ENCODE results near the gene TECPR2.

Gene TECPR2

DNA sequence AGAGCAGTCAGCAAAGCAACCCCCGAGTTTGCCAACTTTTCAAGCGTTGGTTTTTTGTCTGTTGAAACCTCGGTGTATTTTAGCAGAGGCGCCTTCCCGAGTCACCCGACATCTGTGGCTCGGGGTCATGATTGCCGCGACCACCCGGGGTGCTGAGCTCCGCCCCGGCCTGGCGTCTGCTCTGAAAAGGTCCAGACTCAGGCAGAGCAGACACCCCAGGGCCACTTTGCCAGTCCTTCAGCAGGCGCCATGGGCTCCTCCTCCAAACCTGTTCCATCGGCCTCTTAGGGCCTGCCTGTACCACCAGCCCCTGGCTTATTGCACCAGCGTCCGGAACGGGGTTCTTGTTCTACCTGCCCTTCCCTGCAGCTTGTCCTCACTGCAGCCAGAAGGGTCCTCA, 127.7 kb downstream of the TECPR2 start:
- H3K4me1 Mint-ChIP-seq, result no peaks in the 10 kb centered on the region
- H3K27ac Mint-ChIP-seq, result no peak overlapping the region
- DNase-seq (ENCODE audit: low spot score in 2 of 2) (no peak), ATAC-seq (ENCODE audit: low read depth) (no peak)
- H3K27me3 Mint-ChIP-seq, result no peaks in the 10 kb centered on the region
- H3K4me3 Mint-ChIP-seq, result no peak overlapping the region
- H3K36me3 Mint-ChIP-seq, result peaks cover 5% of the 10 kb centered on the region
- H3K9me3 Mint-ChIP-seq, result no peaks in the 10 kb centered on the region

DNA sequence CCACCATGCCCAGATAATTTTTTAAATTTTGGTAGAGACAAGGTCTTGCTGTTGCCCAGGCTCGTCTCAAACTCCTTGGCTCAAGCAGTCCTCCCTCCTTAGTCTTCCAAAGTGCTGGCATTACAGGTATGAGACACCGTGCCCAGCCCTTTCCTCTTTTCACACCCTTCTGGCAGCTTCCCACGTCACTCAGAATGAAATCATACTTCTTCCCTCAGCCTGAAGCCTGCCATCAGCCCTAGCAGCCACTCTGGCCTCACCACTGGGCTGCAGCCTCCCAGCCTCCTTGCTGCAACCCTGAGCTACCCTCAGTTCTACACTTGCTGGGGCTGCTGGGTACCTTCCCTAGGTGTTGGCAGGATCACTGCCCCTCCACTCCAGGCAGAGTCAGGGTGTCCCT, 128.6 kb downstream of the TECPR2 start:
- H3K4me1 Mint-ChIP-seq, result no peaks in the 10 kb centered on the region
- H3K9me3 Mint-ChIP-seq, result no peaks in the 10 kb centered on the region
- ATAC-seq (ENCODE audit: low read depth) (no peak), DNase-seq (ENCODE audit: low spot score in 2 of 2) (no peak)
- no peak overlapping the region for H3K4me3 Mint-ChIP-seq
- no peaks in the 10 kb centered on the region for H3K27me3 Mint-ChIP-seq
- no peak overlapping the region for H3K27ac Mint-ChIP-seq
- peaks cover under 1% of the 10 kb centered on the region for H3K36me3 Mint-ChIP-seq

DNA sequence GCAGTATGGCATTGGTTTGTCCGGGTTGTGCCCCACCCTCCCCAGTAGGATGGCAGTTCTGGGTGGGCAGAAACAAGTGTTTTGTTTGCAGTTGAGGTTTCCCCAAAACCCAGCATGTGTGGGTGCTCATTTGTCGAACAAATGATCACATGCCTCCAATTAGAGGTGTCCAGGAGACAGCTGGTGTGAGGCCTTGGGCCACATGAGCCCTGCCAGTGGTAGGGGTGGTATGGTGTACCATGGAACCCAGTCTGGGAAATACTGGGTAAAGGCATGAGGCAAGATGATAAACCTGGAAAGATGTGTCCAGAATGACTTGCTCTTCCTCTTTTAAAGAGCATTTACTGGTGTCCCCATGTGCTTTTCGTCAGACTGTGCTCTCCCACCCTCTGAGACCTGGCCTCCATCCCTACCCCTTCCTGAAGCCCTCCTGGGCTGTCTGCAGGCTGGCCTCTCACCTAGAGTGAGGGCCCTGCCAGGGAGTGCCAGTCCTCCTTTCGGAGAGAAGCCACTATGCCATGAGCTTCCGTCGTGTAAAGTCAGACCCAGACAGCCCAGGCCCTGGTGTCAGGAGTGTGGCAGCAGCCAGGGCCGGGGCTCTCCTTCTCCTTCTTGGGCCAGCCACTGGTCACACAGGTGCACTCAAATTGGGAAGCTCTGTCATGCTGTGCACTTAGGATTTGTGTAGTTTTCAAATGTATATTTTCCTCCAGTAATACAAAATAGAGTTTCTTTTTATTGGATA, 129.2 kb downstream of the TECPR2 start:
- ATAC-seq (ENCODE audit: low read depth) (no peak), DNase-seq (ENCODE audit: low spot score in 2 of 2) (no peak)
- H3K36me3 Mint-ChIP-seq, result no peaks in the 10 kb centered on the region
- no peak overlapping the region for H3K27ac Mint-ChIP-seq
- H3K4me3 Mint-ChIP-seq, result no peak overlapping the region
- H3K27me3 Mint-ChIP-seq, result no peaks in the 10 kb centered on the region
- H3K4me1 Mint-ChIP-seq, result no peaks in the 10 kb centered on the region
- no peaks in the 10 kb centered on the region for H3K9me3 Mint-ChIP-seq

DNA sequence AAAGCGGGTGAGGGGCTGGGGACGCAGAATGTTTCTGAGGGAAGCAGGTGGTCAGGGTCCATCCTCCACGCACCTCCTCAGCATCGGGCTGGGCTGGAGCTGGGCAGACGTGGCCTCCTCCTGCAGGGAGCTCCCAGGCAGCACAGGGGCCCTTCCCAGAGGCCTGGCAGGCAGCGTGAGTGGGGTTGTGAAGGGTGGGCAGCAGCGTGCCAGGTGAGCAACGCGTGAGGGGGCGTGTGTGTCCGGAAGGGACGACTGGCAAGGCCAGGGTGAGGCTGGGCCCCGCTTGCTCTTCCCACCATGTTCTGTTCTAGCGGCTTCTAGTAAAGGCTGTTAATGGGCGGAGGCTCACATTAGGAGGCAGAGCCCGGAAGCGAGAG, 129.8 kb downstream of the TECPR2 start:
- Mint-ChIP-seq H3K27ac (no peak overlapping the region), H3K4me1 (no peaks in the 10 kb centered on the region), H3K36me3 (no peaks in the 10 kb centered on the region), H3K9me3 (no peaks in the 10 kb centered on the region), H3K27me3 (no peaks in the 10 kb centered on the region), H3K4me3 (no peak overlapping the region)
- ATAC-seq (ENCODE audit: low read depth) (no peak), DNase-seq (ENCODE audit: low spot score in 2 of 2) (no peak)

DNA sequence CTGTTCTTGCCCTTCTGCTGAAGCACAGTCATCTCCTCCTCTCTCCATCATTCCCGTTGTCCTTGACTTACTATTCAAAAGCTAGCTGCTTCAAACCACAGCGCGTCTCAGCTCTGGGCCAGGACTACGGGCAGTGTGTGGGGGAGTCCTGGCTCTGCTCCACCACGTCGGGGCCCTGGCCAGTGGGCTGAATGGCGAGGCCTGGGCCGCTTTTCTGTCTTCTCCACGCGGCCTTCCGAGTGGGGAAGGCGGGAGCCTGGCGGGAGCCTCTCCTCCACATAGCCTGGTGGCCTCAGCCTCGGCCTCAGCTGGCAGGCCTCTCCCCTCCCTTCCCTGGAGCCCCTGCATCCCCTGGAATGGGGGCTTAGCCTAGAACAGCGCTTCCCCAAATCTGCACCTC, 130.4 kb downstream of the TECPR2 start:
- DNase-seq (ENCODE audit: low spot score in 2 of 2) (no peak), ATAC-seq (ENCODE audit: low read depth) (no peak)
- Mint-ChIP-seq H3K9me3 (no peaks in the 10 kb centered on the region), H3K36me3 (peaks cover 2% of the 10 kb centered on the region), H3K27ac (no peak overlapping the region), H3K4me1 (no peaks in the 10 kb centered on the region), H3K4me3 (no peak overlapping the region), H3K27me3 (no peaks in the 10 kb centered on the region)

DNA sequence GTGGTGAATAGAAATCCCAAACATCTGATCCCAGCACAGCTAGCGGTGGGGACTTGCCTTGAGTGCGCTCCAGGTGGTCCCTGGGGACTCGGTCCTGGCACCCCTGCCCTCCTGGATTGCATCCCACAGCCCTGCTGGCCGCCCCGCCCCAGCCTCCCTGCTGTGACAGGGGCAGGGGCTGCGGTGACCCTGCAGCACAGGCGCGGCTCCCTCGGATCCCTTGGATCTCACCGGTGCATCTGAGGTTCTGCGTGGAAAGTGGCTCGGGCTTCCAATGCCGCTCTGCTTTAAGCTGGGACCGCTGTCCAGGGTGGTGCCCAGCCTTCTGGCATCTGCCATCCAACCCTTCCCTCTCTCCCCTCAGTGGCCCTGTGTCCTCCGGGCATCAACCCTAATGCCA, 130.8 kb downstream of the TECPR2 start:
- no peak overlapping the region for H3K4me3 Mint-ChIP-seq
- H3K27ac Mint-ChIP-seq, result no peak overlapping the region
- ATAC-seq (ENCODE audit: low read depth), result no peak
- H3K27me3 Mint-ChIP-seq, result no peaks in the 10 kb centered on the region
- H3K9me3 Mint-ChIP-seq, result no peaks in the 10 kb centered on the region
- no peaks in the 10 kb centered on the region for H3K4me1 Mint-ChIP-seq
- H3K36me3 Mint-ChIP-seq, result peaks cover 2% of the 10 kb centered on the region
- DNase-seq (ENCODE audit: low spot score in 2 of 2), result no peak

DNA sequence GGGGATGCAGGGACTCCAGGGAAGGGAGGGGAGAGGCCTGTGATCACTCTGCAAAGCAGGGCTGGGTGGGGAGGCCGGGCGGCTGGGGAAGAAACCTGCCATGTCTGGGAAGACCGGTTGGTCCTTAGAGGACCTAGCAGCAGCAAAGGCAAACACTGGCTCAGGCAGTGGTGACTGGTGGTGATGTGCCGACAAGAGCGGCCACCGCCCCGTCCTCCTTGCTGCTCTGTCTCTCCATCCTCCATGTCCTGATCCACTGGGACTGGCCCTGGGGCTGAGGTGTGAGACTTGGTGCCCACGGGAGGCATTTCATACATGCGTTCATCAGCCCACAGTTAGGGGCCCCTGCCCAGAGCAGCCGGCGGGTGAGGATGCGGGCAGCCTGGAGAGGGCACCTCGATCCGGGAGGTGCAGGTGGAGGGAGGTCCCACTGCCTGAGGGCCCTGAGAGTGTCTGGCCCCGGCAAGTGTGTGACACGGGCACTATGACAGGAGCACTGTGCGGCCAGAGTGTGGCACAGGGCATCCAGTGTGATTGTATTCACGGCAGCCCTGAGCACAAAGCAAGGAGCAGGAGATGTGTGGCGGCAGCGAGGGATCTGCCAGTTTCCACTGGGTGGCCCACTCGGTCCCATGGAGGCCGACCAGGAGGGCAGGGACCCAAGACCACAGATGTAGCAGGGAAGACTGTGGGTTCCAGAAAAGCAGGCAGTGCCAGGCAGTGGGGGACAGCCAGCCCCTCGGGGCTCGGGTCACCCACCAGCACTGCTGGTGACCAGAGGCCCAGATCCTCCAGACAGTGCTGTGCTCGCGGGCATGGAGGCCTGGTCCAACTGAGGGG, 133.0 kb downstream of the TECPR2 start:
- H3K36me3 Mint-ChIP-seq, result peaks cover 7% of the 10 kb centered on the region
- H3K4me3 Mint-ChIP-seq, result no peak overlapping the region
- no peaks in the 10 kb centered on the region for H3K9me3 Mint-ChIP-seq
- H3K27ac Mint-ChIP-seq, result no peak overlapping the region
- peaks cover 2% of the 10 kb centered on the region for H3K4me1 Mint-ChIP-seq
- no peaks in the 10 kb centered on the region for H3K27me3 Mint-ChIP-seq
- DNase-seq (ENCODE audit: low spot score in 2 of 2) (no peak), ATAC-seq (ENCODE audit: low read depth) (no peak)

DNA sequence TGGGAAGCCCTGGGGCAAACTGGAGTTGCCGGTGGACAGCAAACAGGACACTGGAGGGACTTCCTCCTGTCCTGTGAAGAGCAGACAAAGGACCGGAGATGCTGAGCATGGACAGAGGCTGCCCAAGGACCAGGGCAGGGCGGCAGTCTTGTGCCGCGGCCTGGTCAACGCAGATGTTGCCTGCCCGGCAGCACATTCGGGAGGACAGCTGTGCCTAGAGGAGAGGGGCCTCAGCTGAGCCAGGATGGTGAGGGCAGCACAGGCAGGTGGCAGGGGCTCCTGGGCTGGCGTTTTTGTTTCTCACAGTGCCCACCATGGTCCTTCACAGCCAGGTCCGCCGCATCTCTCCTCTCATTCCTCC, 133.6 kb downstream of the TECPR2 start:
- Mint-ChIP-seq H3K27me3 (no peaks in the 10 kb centered on the region), H3K4me1 (peaks cover 2% of the 10 kb centered on the region), H3K36me3 (peaks cover 7% of the 10 kb centered on the region), H3K27ac (no peak overlapping the region), H3K4me3 (no peak overlapping the region), H3K9me3 (no peaks in the 10 kb centered on the region)
- no peak for ATAC-seq (ENCODE audit: low read depth)
- no peak for DNase-seq (ENCODE audit: low spot score in 2 of 2)

DNA sequence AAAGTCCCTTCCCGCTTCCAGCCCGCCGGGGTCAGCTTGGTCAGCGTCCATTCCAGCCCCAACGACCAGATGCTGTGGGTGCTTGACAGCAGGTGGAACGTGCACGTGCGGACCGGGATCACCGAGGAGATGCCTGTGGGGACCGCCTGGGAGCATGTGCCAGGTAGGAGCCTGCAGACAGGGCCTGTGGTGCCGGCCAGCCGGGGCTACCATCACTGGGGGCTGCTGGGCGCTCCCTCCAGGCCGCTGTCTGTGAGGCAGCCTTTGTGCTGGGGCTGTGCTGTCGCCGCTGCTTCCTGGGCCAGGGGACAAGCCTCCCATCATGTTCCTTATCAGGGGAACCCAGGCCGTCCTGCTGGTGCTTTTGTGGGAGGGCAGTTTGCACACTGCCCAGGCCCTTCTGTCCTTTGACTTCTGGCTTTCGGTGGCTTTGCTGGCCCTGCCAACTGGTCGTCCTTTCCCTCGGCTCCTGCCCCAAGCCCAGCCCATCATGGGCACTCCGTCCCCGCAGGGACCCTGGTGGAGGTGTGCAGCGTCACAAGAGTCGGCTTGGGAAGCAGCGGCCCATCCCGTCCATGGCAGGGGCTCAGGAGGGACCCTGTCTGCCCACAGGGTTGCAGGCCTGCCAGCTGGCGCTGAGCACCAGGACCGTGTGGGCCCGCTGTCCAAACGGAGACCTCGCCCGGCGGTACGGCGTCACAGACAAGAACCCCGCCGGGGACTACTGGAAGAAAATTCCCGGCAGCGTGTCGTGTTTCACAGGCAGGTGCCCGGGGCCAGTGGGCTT, 134.4 kb downstream of the TECPR2 start:
- ATAC-seq (ENCODE audit: low read depth) (no peak), DNase-seq (ENCODE audit: low spot score in 2 of 2) (no peak)
- H3K4me1 Mint-ChIP-seq, result peaks cover 2% of the 10 kb centered on the region
- no peak overlapping the region for H3K4me3 Mint-ChIP-seq
- H3K27me3 Mint-ChIP-seq, result no peaks in the 10 kb centered on the region
- no peaks in the 10 kb centered on the region for H3K9me3 Mint-ChIP-seq
- H3K36me3 Mint-ChIP-seq, result peaks cover 7% of the 10 kb centered on the region
- no peak overlapping the region for H3K27ac Mint-ChIP-seq

DNA sequence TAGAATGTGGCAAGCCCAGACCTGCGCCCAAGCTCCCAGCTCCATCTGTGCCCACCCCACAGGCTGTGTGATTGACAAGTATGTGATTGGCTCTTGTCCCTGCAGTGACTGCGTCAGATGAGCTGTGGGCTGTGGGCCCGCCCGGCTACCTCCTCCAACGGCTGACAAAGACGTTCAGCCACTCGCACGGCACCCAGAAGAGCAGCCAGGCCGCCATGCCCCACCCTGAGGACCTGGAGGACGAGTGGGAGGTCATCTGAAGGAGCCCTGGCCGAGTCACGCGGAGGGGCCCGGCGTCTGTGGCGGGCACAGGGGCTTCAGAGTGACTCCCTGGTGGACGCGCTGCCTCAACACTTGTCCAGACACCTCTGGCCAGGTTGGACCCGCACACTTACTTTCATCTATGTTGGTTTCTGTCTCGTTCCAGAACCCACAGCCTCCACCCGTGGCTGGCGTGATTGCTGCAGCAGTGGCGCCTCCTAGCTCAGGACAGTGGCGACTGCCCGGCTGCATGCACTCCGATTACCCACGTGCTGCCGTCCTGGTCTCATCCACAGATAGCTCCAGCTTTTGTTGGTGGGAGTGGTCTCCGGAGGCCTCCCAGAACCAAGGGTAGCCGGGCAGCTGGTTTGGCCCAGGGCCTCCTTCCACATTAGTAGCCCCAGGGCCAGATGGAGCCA, 135.4 kb downstream of the TECPR2 start:
- Mint-ChIP-seq H3K27me3 (no peaks in the 10 kb centered on the region), H3K36me3 (peaks cover 7% of the 10 kb centered on the region)

DNA sequence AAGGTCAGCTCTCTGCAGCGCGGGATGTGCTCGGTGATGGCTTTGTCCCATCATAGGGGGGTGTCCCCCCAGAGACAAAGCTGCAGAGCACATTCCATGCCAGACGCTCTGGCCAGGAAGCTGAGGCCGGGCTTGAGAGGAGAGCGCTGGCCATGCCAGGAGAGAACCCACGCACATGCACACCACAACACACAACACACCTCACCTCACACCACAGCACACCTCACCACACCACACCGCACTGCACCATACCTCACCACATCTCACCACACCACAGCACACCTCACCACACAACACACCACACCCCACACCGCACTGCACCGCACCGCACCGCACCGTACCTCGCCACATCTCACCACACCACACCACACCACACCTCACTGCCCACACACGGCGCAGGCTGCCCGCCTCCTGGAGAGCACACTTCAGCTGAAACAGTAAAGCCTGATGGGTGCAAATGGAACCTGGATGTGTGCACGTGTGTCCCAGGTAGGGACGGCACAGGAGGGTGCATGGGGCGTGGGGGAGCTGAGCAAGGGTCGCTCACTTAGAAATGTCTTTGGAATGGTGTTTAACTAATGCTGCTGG, 136.0 kb downstream of the TECPR2 start:
- Mint-ChIP-seq H3K4me3 (no peak overlapping the region), H3K27me3 (no peaks in the 10 kb centered on the region), H3K4me1 (peaks cover 2% of the 10 kb centered on the region), H3K36me3 (peaks cover 7% of the 10 kb centered on the region), H3K9me3 (no peaks in the 10 kb centered on the region), H3K27ac (no peak overlapping the region)
- no peak for DNase-seq (ENCODE audit: low spot score in 2 of 2)
- no peak for ATAC-seq (ENCODE audit: low read depth)

More for the DNA sequence above, 135.4 kb downstream of the TECPR2 start:
- no peaks in the 10 kb centered on the region for H3K9me3 Mint-ChIP-seq
- H3K27ac Mint-ChIP-seq, result no peak overlapping the region
- peaks cover 2% of the 10 kb centered on the region for H3K4me1 Mint-ChIP-seq
- DNase-seq (ENCODE audit: low spot score in 2 of 2), result no peak
- ATAC-seq (ENCODE audit: low read depth), result no peak
- no peak overlapping the region for H3K4me3 Mint-ChIP-seq

DNA sequence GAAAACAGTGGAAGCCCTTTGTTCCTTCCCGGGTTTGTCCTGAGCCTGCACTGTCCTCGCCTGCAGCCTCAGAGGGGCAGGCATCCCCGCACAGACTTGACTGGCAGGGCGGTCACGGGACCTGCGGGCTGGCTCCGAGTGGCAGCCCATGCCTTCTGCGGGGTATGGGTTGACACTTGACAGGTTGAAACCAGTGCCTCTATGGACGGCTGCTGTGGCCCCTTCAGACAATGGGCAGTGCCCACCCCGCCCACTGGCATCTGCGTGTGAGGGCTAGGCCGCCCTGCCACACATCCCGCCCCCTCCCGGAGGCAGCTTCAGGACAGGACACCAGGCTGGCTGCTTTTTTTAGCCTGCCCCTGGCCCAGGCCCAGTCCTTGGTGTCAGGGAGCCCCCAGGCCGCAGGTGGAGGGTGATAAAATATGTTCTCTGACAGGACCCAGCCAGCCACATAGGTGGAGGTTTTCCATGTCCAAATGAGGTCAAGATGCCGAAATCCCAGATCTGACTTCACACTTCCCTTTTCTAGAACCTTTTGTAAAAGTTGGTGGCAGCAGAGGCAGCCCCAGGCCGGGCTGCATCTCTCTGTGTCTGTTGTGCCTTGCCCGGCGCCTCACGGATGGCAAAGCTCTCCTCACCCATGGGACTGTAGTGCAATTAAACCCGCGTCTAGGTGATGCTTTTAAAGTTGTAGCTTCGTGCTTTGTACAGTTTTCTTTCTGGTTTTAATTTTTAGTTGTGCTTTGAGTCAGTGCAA, 136.8 kb downstream of the TECPR2 start:
- no peaks in the 10 kb centered on the region for H3K27me3 Mint-ChIP-seq
- H3K9me3 Mint-ChIP-seq, result no peaks in the 10 kb centered on the region
- H3K4me3 Mint-ChIP-seq, result no peak overlapping the region
- no peak overlapping the region for H3K27ac Mint-ChIP-seq
- H3K4me1 Mint-ChIP-seq, result peaks cover 2% of the 10 kb centered on the region
- peaks cover 7% of the 10 kb centered on the region for H3K36me3 Mint-ChIP-seq
- no peak for DNase-seq (ENCODE audit: low spot score in 2 of 2)
- ATAC-seq (ENCODE audit: low read depth), result no peak

DNA sequence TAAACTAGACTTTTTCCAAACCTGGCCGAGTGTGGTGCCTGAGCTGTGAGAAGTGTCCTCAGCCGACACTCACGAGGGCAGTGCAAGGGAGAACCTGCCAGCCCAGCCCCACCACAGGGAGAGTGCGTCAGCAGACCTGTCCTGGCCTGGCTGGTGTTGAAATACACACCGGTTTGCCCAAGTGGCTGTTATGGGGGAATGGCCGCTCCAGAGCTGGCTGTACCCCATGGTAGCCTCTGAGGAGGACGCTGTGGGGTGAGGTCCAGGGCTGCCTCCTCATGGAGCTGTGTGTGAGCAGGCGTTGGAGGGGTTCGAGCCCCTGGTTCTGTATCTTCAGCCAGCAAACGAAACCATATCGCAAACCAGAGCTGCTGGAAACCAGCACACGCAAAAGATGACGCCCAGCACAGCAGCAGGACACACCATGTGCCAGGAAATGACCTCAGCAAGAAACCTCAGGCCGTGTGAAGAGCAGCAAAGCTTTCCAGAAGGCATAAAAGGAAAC, 137.5 kb downstream of the TECPR2 start:
- H3K9me3 Mint-ChIP-seq, result no peaks in the 10 kb centered on the region

More for the DNA sequence above, 137.5 kb downstream of the TECPR2 start:
- H3K27me3 Mint-ChIP-seq, result no peaks in the 10 kb centered on the region
- no peak overlapping the region for H3K27ac Mint-ChIP-seq
- no peak for ATAC-seq (ENCODE audit: low read depth)
- no peak overlapping the region for H3K4me3 Mint-ChIP-seq
- no peak for DNase-seq (ENCODE audit: low spot score in 2 of 2)
- H3K4me1 Mint-ChIP-seq, result peaks cover 2% of the 10 kb centered on the region
- H3K36me3 Mint-ChIP-seq, result peaks cover 7% of the 10 kb centered on the region
